ENCODE measurements around the gene FRA10AC1. TPM values are rescaled to one million over a fixed set of nuclear protein-coding genes. Genes with fewer than 3 reads are reported as not detected.

FRA10AC1 gene
- total and polyA plus RNA-seq, 10 of the 15 experiments (the other 5 are each of a cell fraction or from before 2014, with no cell fraction given) = 5.3 to 18.1 (median 9.9) TPM

- DNase-seq (ENCODE audit: low read depth, low spot score) (no peak), ATAC-seq (no peak), FAIRE-seq (no peak)
- H3K79me2 ChIP-seq (ENCODE audit: control insufficient read depth, insufficient read depth, low read length) = no peaks in the 10 kb centered on the region
- in situ Hi-C loops (cut with MboI) (no loop called here), intact Hi-C loops (cut with micrococcal nuclease; ENCODE audit: unreplicated experiment) (no loop called here)
- H3K36me3 ChIP-seq (ENCODE audit: control insufficient read depth in 2 of 2, insufficient read depth in 2 of 2, low read length in 1 of 2) = peaks cover 0 to 5% of the 10 kb centered on the region in 2 experiments; a peak in 1 of 4 replicates
- WGBS (ENCODE audit: insufficient coverage, insufficient replicate concordance, low lambda C conversion rate, missing lambda C conversion rate) = 70% methylated on average over 2 of the region's 2 CpGs
- no peak overlapping the region for H3K4me2 ChIP-seq (ENCODE audit: control insufficient read depth, insufficient read depth)
- RAD21 ChIA-PET (ENCODE audit: unreplicated experiment) = no interaction called here
- SMC1A ChIA-PET (ENCODE audit: uncharacterized antibody, unreplicated experiment) = no interaction called here
- no peak overlapping the region for H2AFZ ChIP-seq (ENCODE audit: control insufficient read depth, low read depth, low read length)
- no peaks in the 10 kb centered on the region for H4K20me1 ChIP-seq (ENCODE audit: control insufficient read depth, insufficient read depth)
- no peak overlapping the region for H3K9ac ChIP-seq (ENCODE audit: control insufficient read depth, insufficient read depth, low read length)
- no peak overlapping the region for H3K4me3 ChIP-seq
- H3K4me1 ChIP-seq (ENCODE audit: control insufficient read depth, insufficient read depth, low read length) = no peaks in the 10 kb centered on the region
- no peaks in the 10 kb centered on the region for H3K27me3 ChIP-seq (replicated peaks in 1 of 2; ENCODE audit: control insufficient read depth in 2 of 2, insufficient read depth in 2 of 2, low read length in 1 of 2)
- CTCF ChIA-PET = interaction anchor here (1.0 to 1.6 kb wide), 2 partner anchors 17 to 26 kb away, joined by 4 to 5 read pairs; no protein-coding TSS in a partner anchor
- POLR2A ChIA-PET = no interaction called here
- no peaks in the 10 kb centered on the region for H3K9me3 ChIP-seq (replicated peaks; ENCODE audit: control insufficient read depth, insufficient read depth, low read length)
- no TSS peak for BruUV-seq (replicated peaks)
- no peak overlapping the region for H3K27ac ChIP-seq (ENCODE audit: control insufficient read depth, insufficient read depth)
- no peak for TF ChIP-seq JUND (IDR thresholded peaks at IDR 0.05; ENCODE audit: low read depth, low read length)
- no peak for TF ChIP-seq EED (IDR thresholded peaks at IDR 0.05; ENCODE audit: low read depth)
- TF ChIP-seq SREBF1 (IDR thresholded peaks at IDR 0.05; ENCODE audit: low read length) = no peak
- TF ChIP-seq PBX3 (IDR thresholded peaks at IDR 0.05; ENCODE audit: insufficient replicate concordance, low read depth, low read length) = no peak
- TF ChIP-seq CEBPB (IDR thresholded peaks at IDR 0.05; ENCODE audit: borderline replicate concordance in 1 of 2, low read depth in 2 of 2, low read length in 2 of 2) = no peak
- no peak for TF ChIP-seq ASH2L (IDR thresholded peaks at IDR 0.05; ENCODE audit: borderline replicate concordance, low read depth)
- TF ChIP-seq KAT2A (conservative IDR thresholded peaks at IDR 0.05; ENCODE audit: control insufficient read depth, low read depth, low read length) = no peak
- no peak for TF ChIP-seq FOS (IDR thresholded peaks at IDR 0.05; ENCODE audit: borderline replicate concordance, extremely low read depth, insufficient read length)
- no peak for TF ChIP-seq PRDM15 (CRISPR knock-in tag; IDR thresholded peaks at IDR 0.05)
- no peak for TF ChIP-seq ZNF687 (IDR thresholded peaks at IDR 0.05)
- no peak for TF ChIP-seq CBX3 (IDR thresholded peaks at IDR 0.05; ENCODE audit: borderline replicate concordance, low read depth)
- no peak for TF ChIP-seq GABPA (IDR thresholded peaks at IDR 0.05; ENCODE audit: low read depth)
- no peak for TF ChIP-seq ZSCAN29 (IDR thresholded peaks at IDR 0.05)
- no peak for TF ChIP-seq IKZF2 (IDR thresholded peaks at IDR 0.05)
- TF ChIP-seq PAX5 (IDR thresholded peaks at IDR 0.05; ENCODE audit: borderline replicate concordance, low read depth, low read length) = no peak
- no peak for TF ChIP-seq POLR2A (IDR thresholded peaks at IDR 0.05; ENCODE audit: low read depth, low read length)
Measured at GRCh38 chr10:93672022-93672678, 30.2 kb downstream of the FRA10AC1 start.
